HepG2 (cell line): ENCODE results near the gene TFEB. TPM values are rescaled to one million over a fixed set of nuclear protein-coding genes. Genes with fewer than 3 reads are reported as not detected.
A peak's percentile ranks its signal among the peaks of the same experiment; 100 is the strongest.

ENCODE experiments used
- ARNT ChIP-seq: fragments of 450-650 bp; IDR thresholded peaks from 2 replicates; pipeline ENCODE4 v1.6.1; 2017
- ELF3 ChIP-seq: IDR thresholded peaks from 2 replicates; pipeline ENCODE4 v1.6.1; 2016; ENCODE audit warnings: missing genetic modification reagents, missing compliant biosample characterization
- LRRFIP1 ChIP-seq: sonication (generic); formaldehyde crosslinking; conservative IDR thresholded peaks from 2 replicates; pipeline ENCODE4 v1.4.0; 2020; ENCODE audit warnings: missing genetic modification reagents
- RBM22 ChIP-seq: fragments of 200-400 bp; formaldehyde crosslinking; optimal IDR thresholded peaks from 2 replicates; pipeline ENCODE3; 2017; ENCODE audit warnings: mild to moderate bottlenecking, low read length, moderate library complexity
- SALL2 ChIP-seq: sonication (generic); formaldehyde crosslinking; IDR thresholded peaks from 2 replicates; pipeline ENCODE4 v1.8.1; 2023; ENCODE audit warnings: mild to moderate bottlenecking, missing genetic modification reagents, inconsistent platforms
- SP140L ChIP-seq: sonication (generic); formaldehyde crosslinking; IDR thresholded peaks from 2 replicates; pipeline ENCODE4 v1.4.0; 2020; ENCODE audit warnings: missing genetic modification reagents, borderline replicate concordance
- SP5 ChIP-seq: IDR thresholded peaks from 2 replicates; pipeline ENCODE4 v1.6.1; 2016; ENCODE audit warnings: low read depth, borderline replicate concordance
- ZBTB40 ChIP-seq, 2 experiments: fragments of 450-650 bp in 1 of 2; sonication (generic) in 1 of 2; formaldehyde crosslinking in 1 of 2; IDR thresholded peaks; 2 replicates each; pipeline versions ENCODE4 v1.6.1 to v1.8.0; 2016 to 2022; ENCODE audit warnings: antibody characterized with exemption in 1 of 2, mild to moderate bottlenecking in 1 of 2, missing genetic modification reagents in 1 of 2
- ZFX ChIP-seq: sonication (generic); formaldehyde crosslinking; IDR thresholded peaks from 2 replicates; pipeline ENCODE4 v1.4.0; 2020; ENCODE audit warnings: mild to moderate bottlenecking, low read depth, missing genetic modification reagents, moderate library complexity
- ZNF230 ChIP-seq: sonication (generic); formaldehyde crosslinking; IDR thresholded peaks from 2 replicates; pipeline ENCODE4 v1.4.0; 2020; ENCODE audit warnings: mild to moderate bottlenecking, missing genetic modification reagents
- ZNF280B ChIP-seq: sonication (generic); formaldehyde crosslinking; IDR thresholded peaks from 2 replicates; pipeline ENCODE4 v1.5.0; 2020; ENCODE audit warnings: missing genetic modification reagents, mild to moderate bottlenecking, borderline replicate concordance
- ZNF691 ChIP-seq: sonication (generic); formaldehyde crosslinking; IDR thresholded peaks from 2 replicates; pipeline ENCODE4 v1.4.0; 2020; ENCODE audit warnings: missing genetic modification reagents, low read depth, mild to moderate bottlenecking, borderline replicate concordance
- polyA plus RNA-seq, 8 experiments: library from polyadenylated mRNA; depleted of rRNA in 3 of 8; stranded (reverse) in 7 of 8; unstranded in 1 of 8; fragments of >200 nt; fragmentation: Illumina TruSeq in 4 of 8; extraction: Trizol in 4 of 8; gene quantifications; 2 replicates each; pipeline versions ENCODE4 v1.2.1 to v1.2.3, GENCODE V29; 2011 to 2016; ENCODE audit warnings: low read depth in 4 of 8, missing spikeins in 1 of 8, mixed read lengths in 1 of 8; ENCODE audit not compliant: insufficient read depth in 1 of 8
- total RNA-seq, 5 experiments: library from RNA; depleted of rRNA; stranded (reverse); fragments of >200 nt; fragmentation: Illumina TruSeq; extraction: Trizol; gene quantifications; 2 replicates each; pipeline ENCODE4 v1.2.3, GENCODE V29; 2016; ENCODE audit warnings: low read depth in 1 of 5

TFEB gene
- total and polyA plus RNA-seq, 2 of the 13 experiments (the other 11 are each of a cell fraction or from before 2014, with no cell fraction given), result 13.3 to 18.7 TPM

GRCh38 chr6:41779788-41780550 is 44.6 kb upstream of the TFEB start, which contains the start of gene FRS3 (continued):
- TF ChIP-seq LRRFIP1 (CRISPR knock-in tag), result no peak
- TF ChIP-seq ELF3 (CRISPR knock-in tag), result peak; percentile 77
- no peak for TF ChIP-seq SP140L
- no peak for TF ChIP-seq ARNT
- peak; percentile 41; the same call in 1 of the 2 replicates for TF ChIP-seq ZNF280B (CRISPR knock-in tag)
- peak; percentile 91 for TF ChIP-seq SP5 (CRISPR knock-in tag)
- TF ChIP-seq RBM22, result no peak
- peak; percentile 91 for TF ChIP-seq ZNF230 (CRISPR knock-in tag)
- TF ChIP-seq SALL2 (CRISPR knock-in tag), result peak; percentile 99
- no peak for TF ChIP-seq ZBTB40 (IDR thresholded peaks at IDR 0.05)
- TF ChIP-seq ZBTB40 (CRISPR knock-in tag; IDR thresholded peaks at IDR 0.05), result peak; percentile 65; the same call in 1 of the 2 replicates
- peak; percentile 88 for TF ChIP-seq ZFX
- TF ChIP-seq ZNF691 (CRISPR knock-in tag), result peak; percentile 95; the same call in 1 of the 2 replicates
